ENCODE results near the gene HGF.

HGF gene

DNA sequence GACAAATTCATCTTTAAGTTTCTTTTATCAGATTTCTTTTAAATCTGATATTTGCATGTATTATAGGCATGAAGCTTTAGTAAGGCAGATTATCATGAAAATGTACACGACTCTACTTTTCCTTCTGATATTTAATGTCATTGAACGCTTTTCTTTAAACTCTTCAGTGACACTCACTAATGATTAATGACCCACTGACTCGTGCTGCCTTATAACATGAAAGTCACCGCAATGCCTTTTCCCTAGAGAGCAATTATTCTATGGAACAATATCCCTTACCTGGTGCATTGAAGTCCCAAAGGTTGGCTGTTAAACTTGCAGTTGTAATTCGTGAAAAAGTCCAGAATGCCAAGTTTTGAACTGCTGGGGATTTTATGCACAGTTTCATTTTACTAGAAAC is 33.4 kb upstream of the HGF start:
- Histone ChIP-seq H3K9ac (ENCODE audit: low read length) (no peak overlapping the region), H4K20me1 (ENCODE audit: insufficient read depth, low read length) (no peaks in the 10 kb centered on the region), H3K36me3 (ENCODE audit: insufficient read depth, low read length) (no peaks in the 10 kb centered on the region), H3K9me2 (ENCODE audit: low read depth, low read length) (no peaks in the 10 kb centered on the region), H2AFZ (ENCODE audit: low read length) (no peak overlapping the region), H3F3A (ENCODE audit: insufficient read depth, low read length) (no peaks in the 10 kb centered on the region), H3K4me2 (ENCODE audit: low read length) (peak overlapping the region; percentile 7; the same call in 1 of the 2 replicates), H3K79me2 (ENCODE audit: insufficient read depth, low read length) (no peaks in the 10 kb centered on the region), H3K27me3 (ENCODE audit: insufficient read depth, low read length) (no peaks in the 10 kb centered on the region), H3K4me3 (ENCODE audit: low read depth, low read length, poor library complexity, severe bottlenecking) (no peak overlapping the region), H3K4me1 (ENCODE audit: insufficient read depth, low read length, severe bottlenecking) (peaks cover 50% of the 10 kb centered on the region), H3K27ac (ENCODE audit: low read depth, low read length, poor library complexity, severe bottlenecking) (peak overlapping the region; percentile 2), H3K9me3 (ENCODE audit: low read length) (no peaks in the 10 kb centered on the region)
- no peak for TF ChIP-seq EZH2 (IDR thresholded peaks at IDR 0.05; ENCODE audit: borderline replicate concordance, low read length)
- TF ChIP-seq, protein P1, sequence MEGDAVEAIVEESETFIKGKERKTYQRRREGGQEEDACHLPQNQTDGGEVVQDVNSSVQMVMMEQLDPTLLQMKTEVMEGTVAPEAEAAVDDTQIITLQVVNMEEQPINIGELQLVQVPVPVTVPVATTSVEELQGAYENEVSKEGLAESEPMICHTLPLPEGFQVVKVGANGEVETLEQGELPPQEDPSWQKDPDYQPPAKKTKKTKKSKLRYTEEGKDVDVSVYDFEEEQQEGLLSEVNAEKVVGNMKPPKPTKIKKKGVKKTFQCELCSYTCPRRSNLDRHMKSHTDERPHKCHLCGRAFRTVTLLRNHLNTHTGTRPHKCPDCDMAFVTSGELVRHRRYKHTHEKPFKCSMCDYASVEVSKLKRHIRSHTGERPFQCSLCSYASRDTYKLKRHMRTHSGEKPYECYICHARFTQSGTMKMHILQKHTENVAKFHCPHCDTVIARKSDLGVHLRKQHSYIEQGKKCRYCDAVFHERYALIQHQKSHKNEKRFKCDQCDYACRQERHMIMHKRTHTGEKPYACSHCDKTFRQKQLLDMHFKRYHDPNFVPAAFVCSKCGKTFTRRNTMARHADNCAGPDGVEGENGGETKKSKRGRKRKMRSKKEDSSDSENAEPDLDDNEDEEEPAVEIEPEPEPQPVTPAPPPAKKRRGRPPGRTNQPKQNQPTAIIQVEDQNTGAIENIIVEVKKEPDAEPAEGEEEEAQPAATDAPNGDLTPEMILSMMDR (IDR thresholded peaks at IDR 0.05; ENCODE audit: low read length): no peak

DNA sequence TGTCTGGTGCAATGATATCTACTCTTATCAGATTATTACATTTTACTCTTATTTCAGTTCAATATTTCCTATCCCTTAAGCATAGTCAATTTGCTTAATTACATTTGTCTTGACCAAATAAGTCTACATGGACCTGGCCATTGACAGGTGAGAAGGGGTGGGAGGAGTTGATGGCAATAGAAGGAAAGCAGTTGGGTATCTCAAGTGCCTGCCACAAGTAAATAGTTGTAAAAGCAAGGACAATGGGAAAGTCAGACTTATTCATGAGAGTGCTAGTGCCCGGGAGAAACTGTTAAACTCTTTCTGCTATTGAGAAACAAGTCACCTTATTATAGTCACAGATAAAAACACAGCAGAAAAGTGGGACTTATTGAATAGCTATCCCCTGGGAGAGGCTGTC is 32.4 kb upstream of the HGF start:
- Histone ChIP-seq H3K9ac (ENCODE audit: low read length) (no peak overlapping the region), H3K27ac (ENCODE audit: low read depth, low read length, poor library complexity, severe bottlenecking) (no peak overlapping the region), H3K36me3 (ENCODE audit: insufficient read depth, low read length) (no peaks in the 10 kb centered on the region), H2AFZ (ENCODE audit: low read length) (peak overlapping the region; percentile 92; the same call in 1 of the 2 replicates), H3K4me3 (ENCODE audit: low read depth, low read length, poor library complexity, severe bottlenecking) (no peak overlapping the region), H3K9me3 (ENCODE audit: low read length) (no peaks in the 10 kb centered on the region), H3K4me1 (ENCODE audit: insufficient read depth, low read length, severe bottlenecking) (peaks cover 52% of the 10 kb centered on the region), H3K4me2 (ENCODE audit: low read length) (no peak overlapping the region), H3F3A (ENCODE audit: insufficient read depth, low read length) (no peaks in the 10 kb centered on the region), H3K79me2 (ENCODE audit: insufficient read depth, low read length) (no peaks in the 10 kb centered on the region), H3K9me2 (ENCODE audit: low read depth, low read length) (no peaks in the 10 kb centered on the region), H3K27me3 (ENCODE audit: insufficient read depth, low read length) (no peaks in the 10 kb centered on the region), H4K20me1 (ENCODE audit: insufficient read depth, low read length) (no peaks in the 10 kb centered on the region)
- TF ChIP-seq, protein P1 (IDR thresholded peaks at IDR 0.05; ENCODE audit: low read length): no peak

DNA sequence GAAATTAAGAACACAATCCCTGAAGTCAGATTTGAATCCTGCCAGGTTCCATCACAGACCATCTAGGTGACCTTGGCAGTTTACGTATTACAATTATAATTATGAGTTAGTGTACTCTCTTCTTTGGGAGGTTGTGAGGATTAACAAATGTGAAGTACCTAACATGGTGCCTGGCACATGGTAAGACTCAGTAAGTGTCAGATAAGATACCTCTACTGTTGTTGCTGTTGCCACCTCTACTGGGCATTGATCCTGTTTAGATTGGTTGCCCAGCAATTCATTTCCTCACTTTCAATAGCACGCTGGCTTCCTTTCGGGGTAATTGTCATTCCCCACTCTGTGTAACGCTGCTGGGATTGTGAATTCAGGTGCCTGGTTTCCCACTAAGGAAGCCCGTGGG is 31.7 kb upstream of the HGF start:
- H3K4me1 ChIP-seq (ENCODE audit: insufficient read depth, low read length, severe bottlenecking): peaks cover 59% of the 10 kb centered on the region
- H3K27ac ChIP-seq (ENCODE audit: low read depth, low read length, poor library complexity, severe bottlenecking): no peak overlapping the region
- no peak overlapping the region for H3K4me3 ChIP-seq (ENCODE audit: low read depth, low read length, poor library complexity, severe bottlenecking)
- no peak overlapping the region for H3K4me2 ChIP-seq (ENCODE audit: low read length)
- peak overlapping the region; percentile 92; the same call in 1 of the 2 replicates for H2AFZ ChIP-seq (ENCODE audit: low read length)
- H4K20me1 ChIP-seq (ENCODE audit: insufficient read depth, low read length): no peaks in the 10 kb centered on the region
- H3K9ac ChIP-seq (ENCODE audit: low read length): no peak overlapping the region
- H3K27me3 ChIP-seq (ENCODE audit: insufficient read depth, low read length): no peaks in the 10 kb centered on the region
- TF ChIP-seq EZH2 (IDR thresholded peaks at IDR 0.05; ENCODE audit: borderline replicate concordance, low read length): no peak
- TF ChIP-seq, protein P1 (IDR thresholded peaks at IDR 0.05; ENCODE audit: low read length): no peak
- no peaks in the 10 kb centered on the region for H3K9me3 ChIP-seq (ENCODE audit: low read length)
- H3K79me2 ChIP-seq (ENCODE audit: insufficient read depth, low read length): no peaks in the 10 kb centered on the region
- no peaks in the 10 kb centered on the region for H3K9me2 ChIP-seq (ENCODE audit: low read depth, low read length)
- no peaks in the 10 kb centered on the region for H3F3A ChIP-seq (ENCODE audit: insufficient read depth, low read length)
- H3K36me3 ChIP-seq (ENCODE audit: insufficient read depth, low read length): no peaks in the 10 kb centered on the region

Measured in OCI-LY1 (cell line).